ENCODE data around the gene RASSF5. TPM values are rescaled to one million over a fixed set of nuclear protein-coding genes. Genes with fewer than 3 reads are reported as not detected.

The RASSF5 gene
- polyA plus RNA-seq, 1 of the 3 experiments (the other 2 are of a cell fraction) = 2.2 TPM

GRCh38 chr1:206558794-206559671 is 51.7 kb downstream of the RASSF5 start:
- POLR2A ChIA-PET = no interaction called here
- Histone ChIP-seq H4K20me1 (ENCODE audit: insufficient read depth) (no peaks in the 10 kb centered on the region), H3K9me3 (no peaks in the 10 kb centered on the region), H3K9me2 (no peaks in the 10 kb centered on the region), H3K9ac (no peak overlapping the region), H3K27ac (ENCODE audit: low read depth in 2 of 2, low read length in 1 of 2) (no peak overlapping the region), H3F3A (replicated peaks; ENCODE audit: insufficient read depth) (no peaks in the 10 kb centered on the region), H3K4me1 (ENCODE audit: control insufficient read depth in 1 of 2, insufficient read depth in 2 of 2, low read depth in 1 of 2, low read length in 1 of 2) (peaks cover 0 to 10% of the 10 kb centered on the region in 2 experiments; a peak in 2 of 4 replicates), H3K4me3 (ENCODE audit: low read depth in 2 of 2, low read length in 1 of 2) (no peak overlapping the region), H3K79me2 (ENCODE audit: insufficient read depth) (no peaks in the 10 kb centered on the region), H3K27me3 (ENCODE audit: insufficient read depth) (no peaks in the 10 kb centered on the region), H2AFZ (ENCODE audit: low read depth) (no peak overlapping the region), H3K4me2 (no peak overlapping the region), H3K36me3 (replicated peaks in 1 of 2; ENCODE audit: control insufficient read depth in 1 of 2, insufficient read depth in 2 of 2, low read length in 1 of 2) (no peaks in the 10 kb centered on the region)
- TF ChIP-seq MXI1 (IDR thresholded peaks at IDR 0.05; ENCODE audit: low read depth, low read length) (no peak), TCF12 (IDR thresholded peaks at IDR 0.05) (no peak), ZBTB33 (IDR thresholded peaks at IDR 0.05; ENCODE audit: borderline replicate concordance, low read depth) (no peak), MAX (IDR thresholded peaks at IDR 0.05; ENCODE audit: low read depth) (no peak), FOXJ3 (CRISPR knock-in tag; IDR thresholded peaks at IDR 0.05) (no peak), NFIC (IDR thresholded peaks at IDR 0.05; ENCODE audit: borderline replicate concordance) (no peak), TAF1 (IDR thresholded peaks at IDR 0.05; ENCODE audit: borderline replicate concordance, low read depth, low read length) (no peak), JUND (IDR thresholded peaks at IDR 0.05) (no peak), EZH2phosphoT487 (IDR thresholded peaks at IDR 0.05; ENCODE audit: borderline replicate concordance, low read depth) (no peak), USF2 (IDR thresholded peaks at IDR 0.05; ENCODE audit: borderline replicate concordance, low read depth, low read length) (no peak), TEAD4 (IDR thresholded peaks at IDR 0.05; ENCODE audit: borderline replicate concordance, insufficient read depth) (no peak), EP300 (IDR thresholded peaks at IDR 0.05; ENCODE audit: borderline replicate concordance in 1 of 2, low read depth in 1 of 2, low read length in 1 of 2) (no peak), PBX3 (IDR thresholded peaks at IDR 0.05) (no peak)
- 80% methylated on average over 5 of the region's 6 CpGs for WGBS (ENCODE audit: low lambda C conversion rate)
- CTCF ChIA-PET = interaction anchor here (1.0 to 6.8 kb wide), 7 partner anchors 13 to 76 kb away, joined by 3 to 67 read pairs (median 5); partner anchors contain the start of gene EIF2D
- no peak for DNase-seq
